GM10248 (cell line): ENCODE data around the gene HJURP.
"Not testable (repeated sequence)": the region's sequence is repeated elsewhere in the genome, so short reads cannot be mapped to it uniquely, and the experiment has no call there.

Experiments used
- CTCF ChIA-PET: fragments of 300-600 bp; sonication (Branson Sonifier 250); formaldehyde crosslinking; extraction: SDS; loops from one replicate; lab custom pipeline; 2021; ENCODE audit warnings: antibody characterized with exemption; lab: Yijun Ruan, JAX
- POLR2A ChIA-PET: fragments of 350-650 bp; sonication (Branson Sonifier 250); formaldehyde crosslinking; extraction: SDS; loops from one replicate; lab custom pipeline; 2020; ENCODE audit warnings: antibody characterized with exemption; lab: Yijun Ruan, JAX
- DNase-seq: peaks from one replicate; pipeline ENCODE4 v3.0.0; 2012; ENCODE audit errors: extremely low spot score
- CTCF ChIP-seq: IDR thresholded peaks from 2 replicates; pipeline ENCODE4 v1.5.1; 2012; ENCODE audit warnings: mild to moderate bottlenecking, low read depth; ENCODE audit errors: extremely low read depth, missing control alignments, control extremely low read depth

HJURP gene

GRCh38 chr2:233854241-233854981, at the start of gene HJURP:
Gene HJURP, minus strand, starts transcription at chr2:233854535. Its CDS starts 35 bp downstream, at chr2:233854500.
- TF ChIP-seq CTCF = no peak
- peak; percentile 99 for DNase-seq
- CTCF ChIA-PET = interaction anchor here (1.6 kb wide), 1 partner anchor 9 kb away, joined by 4 read pairs; no protein-coding TSS in a partner anchor
- POLR2A ChIA-PET = interaction anchor here (0.6 kb wide), 1 partner anchor 190 kb away, joined by 3 read pairs; no protein-coding TSS in a partner anchor

- ChIA-PET CTCF (no interaction called here), POLR2A (no interaction called here)
- TF ChIP-seq CTCF = no peak
- no peak for DNase-seq
Observed at GRCh38 chr2:233901884-233902283, 47.5 kb upstream of the HJURP start.

- DNase-seq = no peak
- ChIA-PET POLR2A (no interaction called here), CTCF (no interaction called here)
- no peak for TF ChIP-seq CTCF
Observed at GRCh38 chr2:233901367-233901766, 47.0 kb upstream of the HJURP start.

- CTCF ChIA-PET, DNase-seq, POLR2A ChIA-PET: not testable (repeated sequence)
Observed at GRCh38 chr2:233896253-233896652, 41.9 kb upstream of the HJURP start.

- POLR2A ChIA-PET = no interaction called here
- CTCF ChIA-PET = no interaction called here
- no peak for DNase-seq
Observed at GRCh38 chr2:233892793-233893192, 38.5 kb upstream of the HJURP start.

GRCh38 chr2:233882353-233882752, 28.0 kb upstream of the HJURP start:
- DNase-seq = no peak
- TF ChIP-seq CTCF = no peak
- CTCF ChIA-PET = no interaction called here
- POLR2A ChIA-PET = no interaction called here

More at GRCh38 chr2:233892793-233893192, 38.5 kb upstream of the HJURP start:
- TF ChIP-seq CTCF = no peak

GRCh38 chr2:233872125-233872524, 17.8 kb upstream of the HJURP start:
- CTCF ChIA-PET = interaction anchor here (2.0 kb wide), 1 partner anchor 15 kb away, joined by 6 read pairs; no protein-coding TSS in a partner anchor
- DNase-seq, POLR2A ChIA-PET: not testable (repeated sequence)
